Ovary (tissue), 3 donors: ENCODE data around the gene GRB7.
"Not testable (repeated sequence)": the region's sequence is repeated elsewhere in the genome, so short reads cannot be mapped to it uniquely, and the experiment has no call there.

Source experiments
- POLR2A ChIP-seq: fragments of 450-650 bp; IDR thresholded peaks from one replicate; pipeline ENCODE4 v1.6.1; 2017; ENCODE audit warnings: antibody characterized with exemption, mild to moderate bottlenecking, moderate library complexity
- TF ChIP-seq, protein P1 (sequence below), 3 donors: fragments of 450-650 bp in 2 of 3; fragments of 200-600 bp in 1 of 3; IDR thresholded peaks; one replicate each; pipeline versions ENCODE4 v1.5.1 to v1.8.0; 2016 to 2022; ENCODE audit warnings: antibody characterized with exemption in 3 of 3, mild to moderate bottlenecking in 1 of 3
- donor health status: DM: no; HTN: no; CAD: no.

DNA sequence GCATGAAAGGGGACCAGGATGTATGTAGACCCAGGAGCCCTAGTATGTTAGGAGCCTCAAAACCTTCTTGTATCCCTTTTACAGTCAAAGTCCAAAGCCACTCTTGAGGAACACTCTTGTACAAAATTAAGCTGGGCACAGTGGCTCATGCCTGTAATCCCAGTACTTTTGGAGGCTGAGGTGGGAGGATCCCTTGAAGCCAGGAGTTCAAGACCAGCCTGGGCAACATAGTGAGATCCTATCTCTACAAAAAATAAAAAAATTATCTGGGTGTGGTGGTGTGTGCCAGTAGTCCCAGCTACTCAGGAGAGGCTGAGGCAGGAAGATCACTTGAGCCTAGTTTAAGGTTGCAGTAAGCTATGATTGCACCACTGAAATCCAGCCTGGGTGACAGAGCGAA lies 11.8 kb upstream of the GRB7 start:
- TF ChIP-seq, protein P1, sequence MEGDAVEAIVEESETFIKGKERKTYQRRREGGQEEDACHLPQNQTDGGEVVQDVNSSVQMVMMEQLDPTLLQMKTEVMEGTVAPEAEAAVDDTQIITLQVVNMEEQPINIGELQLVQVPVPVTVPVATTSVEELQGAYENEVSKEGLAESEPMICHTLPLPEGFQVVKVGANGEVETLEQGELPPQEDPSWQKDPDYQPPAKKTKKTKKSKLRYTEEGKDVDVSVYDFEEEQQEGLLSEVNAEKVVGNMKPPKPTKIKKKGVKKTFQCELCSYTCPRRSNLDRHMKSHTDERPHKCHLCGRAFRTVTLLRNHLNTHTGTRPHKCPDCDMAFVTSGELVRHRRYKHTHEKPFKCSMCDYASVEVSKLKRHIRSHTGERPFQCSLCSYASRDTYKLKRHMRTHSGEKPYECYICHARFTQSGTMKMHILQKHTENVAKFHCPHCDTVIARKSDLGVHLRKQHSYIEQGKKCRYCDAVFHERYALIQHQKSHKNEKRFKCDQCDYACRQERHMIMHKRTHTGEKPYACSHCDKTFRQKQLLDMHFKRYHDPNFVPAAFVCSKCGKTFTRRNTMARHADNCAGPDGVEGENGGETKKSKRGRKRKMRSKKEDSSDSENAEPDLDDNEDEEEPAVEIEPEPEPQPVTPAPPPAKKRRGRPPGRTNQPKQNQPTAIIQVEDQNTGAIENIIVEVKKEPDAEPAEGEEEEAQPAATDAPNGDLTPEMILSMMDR (IDR thresholded peaks at IDR 0.05), result not testable (repeated sequence)
- TF ChIP-seq POLR2A, result not testable (repeated sequence)
